ENCODE data around the gene SMYD5.

Gene SMYD5

DNA sequence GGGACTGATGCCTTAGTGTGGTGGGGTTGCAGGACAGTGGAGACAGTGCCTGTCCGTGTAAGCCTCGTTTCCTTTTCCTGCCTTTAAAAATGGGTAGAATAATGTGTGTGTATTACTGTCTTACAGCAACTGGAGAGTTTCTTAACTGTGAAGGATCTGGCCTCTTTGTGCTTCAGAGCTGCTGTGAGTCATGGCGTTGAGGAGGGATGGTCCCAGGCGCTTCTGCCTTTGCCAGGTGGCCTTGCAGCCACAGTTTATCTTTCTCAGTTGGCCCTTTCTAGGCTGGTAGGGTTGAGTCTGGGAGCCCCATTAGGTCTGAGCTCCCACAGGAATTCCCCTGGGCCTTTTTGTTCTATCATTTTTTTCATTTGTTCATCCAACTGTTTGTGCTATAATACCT, 9.8 kb downstream of the SMYD5 start:
- CTCF ChIA-PET, result interaction anchor here (1.1 kb wide), 1 partner anchor 12 kb away, joined by 4 read pairs; no protein-coding TSS in a partner anchor
- Histone ChIP-seq H3K9me3 (ENCODE audit: control insufficient read depth, insufficient read depth, low read depth, low read length) (no peaks in the 10 kb centered on the region), H3K4me3 (ENCODE audit: low read depth, low read length) (no peak overlapping the region), H3K4me1 (ENCODE audit: control insufficient read depth, insufficient read depth, low read length) (no peaks in the 10 kb centered on the region), H3K36me3 (ENCODE audit: control insufficient read depth in 2 of 2, insufficient read depth in 1 of 2, low read length in 2 of 2) (peaks cover 0 to 94% of the 10 kb centered on the region in 2 experiments; a peak in 1 of 3 replicates), H3K27ac (ENCODE audit: extremely low read depth, low read depth, low read length) (no peak overlapping the region)
- POLR2A ChIA-PET, result interaction anchor here (1.8 kb wide), 1 partner anchor 10 kb away, joined by 13 read pairs; the partner anchor contains the start of genes CCT7 and PRADC1
- no peak for TF ChIP-seq WT1 (tag by site-specific recombination; IDR thresholded peaks at IDR 0.05)
- TF ChIP-seq ZNF654 (tag by site-specific recombination; IDR thresholded peaks at IDR 0.05; ENCODE audit: low read depth), result no peak
- TF ChIP-seq ZNF670 (tag by site-specific recombination; IDR thresholded peaks at IDR 0.05; ENCODE audit: low read depth), result no peak
- no peak for TF ChIP-seq FEZF1 (tag by site-specific recombination; IDR thresholded peaks at IDR 0.05)
- TF ChIP-seq, protein P1, sequence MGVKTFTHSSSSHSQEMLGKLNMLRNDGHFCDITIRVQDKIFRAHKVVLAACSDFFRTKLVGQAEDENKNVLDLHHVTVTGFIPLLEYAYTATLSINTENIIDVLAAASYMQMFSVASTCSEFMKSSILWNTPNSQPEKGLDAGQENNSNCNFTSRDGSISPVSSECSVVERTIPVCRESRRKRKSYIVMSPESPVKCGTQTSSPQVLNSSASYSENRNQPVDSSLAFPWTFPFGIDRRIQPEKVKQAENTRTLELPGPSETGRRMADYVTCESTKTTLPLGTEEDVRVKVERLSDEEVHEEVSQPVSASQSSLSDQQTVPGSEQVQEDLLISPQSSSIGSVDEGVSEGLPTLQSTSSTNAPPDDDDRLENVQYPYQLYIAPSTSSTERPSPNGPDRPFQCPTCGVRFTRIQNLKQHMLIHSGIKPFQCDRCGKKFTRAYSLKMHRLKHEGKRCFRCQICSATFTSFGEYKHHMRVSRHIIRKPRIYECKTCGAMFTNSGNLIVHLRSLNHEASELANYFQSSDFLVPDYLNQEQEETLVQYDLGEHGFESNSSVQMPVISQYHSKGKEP (tag by site-specific recombination; IDR thresholded peaks at IDR 0.05), result no peak
- TF ChIP-seq ZNF114 (tag by site-specific recombination; IDR thresholded peaks at IDR 0.05), result no peak
- no peak for TF ChIP-seq ZNF10 (tag by site-specific recombination; IDR thresholded peaks at IDR 0.05)
- no peak for TF ChIP-seq KLF1 (tag by site-specific recombination; IDR thresholded peaks at IDR 0.05)
- TF ChIP-seq ZNF121 (tag by site-specific recombination; IDR thresholded peaks at IDR 0.05), result no peak
- TF ChIP-seq, protein P2, sequence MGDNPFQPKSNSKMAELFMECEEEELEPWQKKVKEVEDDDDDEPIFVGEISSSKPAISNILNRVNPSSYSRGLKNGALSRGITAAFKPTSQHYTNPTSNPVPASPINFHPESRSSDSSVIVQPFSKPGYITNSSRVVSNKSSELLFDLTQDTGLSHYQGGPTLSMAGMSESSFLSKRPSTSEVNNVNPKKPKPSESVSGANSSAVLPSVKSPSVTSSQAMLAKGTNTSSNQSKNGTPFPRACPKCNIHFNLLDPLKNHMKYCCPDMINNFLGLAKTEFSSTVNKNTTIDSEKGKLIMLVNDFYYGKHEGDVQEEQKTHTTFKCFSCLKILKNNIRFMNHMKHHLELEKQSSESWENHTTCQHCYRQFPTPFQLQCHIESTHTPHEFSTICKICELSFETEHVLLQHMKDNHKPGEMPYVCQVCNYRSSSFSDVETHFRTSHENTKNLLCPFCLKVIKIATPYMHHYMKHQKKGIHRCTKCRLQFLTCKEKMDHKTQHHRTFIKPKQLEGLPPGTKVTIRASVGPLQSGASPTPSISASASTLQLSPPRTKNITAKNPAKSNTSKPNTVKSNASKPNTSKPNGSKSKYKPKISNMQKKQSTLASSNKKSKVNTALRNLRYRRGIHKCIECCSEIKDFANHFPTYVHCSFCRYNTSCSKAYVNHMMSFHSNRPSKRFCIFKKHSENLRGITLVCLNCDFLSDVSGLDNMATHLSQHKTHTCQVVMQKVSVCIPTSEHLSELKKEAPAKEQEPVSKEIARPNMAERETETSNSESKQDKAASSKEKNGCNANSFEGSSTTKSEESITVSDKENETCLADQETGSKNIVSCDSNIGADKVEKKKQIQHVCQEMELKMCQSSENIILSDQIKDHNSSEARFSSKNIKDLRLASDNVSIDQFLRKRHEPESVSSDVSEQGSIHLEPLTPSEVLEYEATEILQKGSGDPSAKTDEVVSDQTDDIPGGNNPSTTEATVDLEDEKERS (tag by site-specific recombination; IDR thresholded peaks at IDR 0.05), result no peak
- no peak for TF ChIP-seq ZNF514 (tag by site-specific recombination; IDR thresholded peaks at IDR 0.05)
- TF ChIP-seq ZNF157 (tag by site-specific recombination; IDR thresholded peaks at IDR 0.05), result no peak
- TF ChIP-seq, protein P3, sequence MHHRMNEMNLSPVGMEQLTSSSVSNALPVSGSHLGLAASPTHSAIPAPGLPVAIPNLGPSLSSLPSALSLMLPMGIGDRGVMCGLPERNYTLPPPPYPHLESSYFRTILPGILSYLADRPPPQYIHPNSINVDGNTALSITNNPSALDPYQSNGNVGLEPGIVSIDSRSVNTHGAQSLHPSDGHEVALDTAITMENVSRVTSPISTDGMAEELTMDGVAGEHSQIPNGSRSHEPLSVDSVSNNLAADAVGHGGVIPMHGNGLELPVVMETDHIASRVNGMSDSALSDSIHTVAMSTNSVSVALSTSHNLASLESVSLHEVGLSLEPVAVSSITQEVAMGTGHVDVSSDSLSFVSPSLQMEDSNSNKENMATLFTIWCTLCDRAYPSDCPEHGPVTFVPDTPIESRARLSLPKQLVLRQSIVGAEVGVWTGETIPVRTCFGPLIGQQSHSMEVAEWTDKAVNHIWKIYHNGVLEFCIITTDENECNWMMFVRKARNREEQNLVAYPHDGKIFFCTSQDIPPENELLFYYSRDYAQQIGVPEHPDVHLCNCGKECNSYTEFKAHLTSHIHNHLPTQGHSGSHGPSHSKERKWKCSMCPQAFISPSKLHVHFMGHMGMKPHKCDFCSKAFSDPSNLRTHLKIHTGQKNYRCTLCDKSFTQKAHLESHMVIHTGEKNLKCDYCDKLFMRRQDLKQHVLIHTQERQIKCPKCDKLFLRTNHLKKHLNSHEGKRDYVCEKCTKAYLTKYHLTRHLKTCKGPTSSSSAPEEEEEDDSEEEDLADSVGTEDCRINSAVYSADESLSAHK (tag by site-specific recombination; IDR thresholded peaks at IDR 0.05), result no peak
- TF ChIP-seq ZNF24 (tag by site-specific recombination; IDR thresholded peaks at IDR 0.05), result no peak
- no peak for TF ChIP-seq ZBTB48 (tag by site-specific recombination; IDR thresholded peaks at IDR 0.05)
- no peak for TF ChIP-seq TCF7L2 (IDR thresholded peaks at IDR 0.05; ENCODE audit: borderline replicate concordance, low read depth, low read length)
- TF ChIP-seq BCL11A (tag by site-specific recombination; IDR thresholded peaks at IDR 0.05; ENCODE audit: low read depth), result no peak

DNA sequence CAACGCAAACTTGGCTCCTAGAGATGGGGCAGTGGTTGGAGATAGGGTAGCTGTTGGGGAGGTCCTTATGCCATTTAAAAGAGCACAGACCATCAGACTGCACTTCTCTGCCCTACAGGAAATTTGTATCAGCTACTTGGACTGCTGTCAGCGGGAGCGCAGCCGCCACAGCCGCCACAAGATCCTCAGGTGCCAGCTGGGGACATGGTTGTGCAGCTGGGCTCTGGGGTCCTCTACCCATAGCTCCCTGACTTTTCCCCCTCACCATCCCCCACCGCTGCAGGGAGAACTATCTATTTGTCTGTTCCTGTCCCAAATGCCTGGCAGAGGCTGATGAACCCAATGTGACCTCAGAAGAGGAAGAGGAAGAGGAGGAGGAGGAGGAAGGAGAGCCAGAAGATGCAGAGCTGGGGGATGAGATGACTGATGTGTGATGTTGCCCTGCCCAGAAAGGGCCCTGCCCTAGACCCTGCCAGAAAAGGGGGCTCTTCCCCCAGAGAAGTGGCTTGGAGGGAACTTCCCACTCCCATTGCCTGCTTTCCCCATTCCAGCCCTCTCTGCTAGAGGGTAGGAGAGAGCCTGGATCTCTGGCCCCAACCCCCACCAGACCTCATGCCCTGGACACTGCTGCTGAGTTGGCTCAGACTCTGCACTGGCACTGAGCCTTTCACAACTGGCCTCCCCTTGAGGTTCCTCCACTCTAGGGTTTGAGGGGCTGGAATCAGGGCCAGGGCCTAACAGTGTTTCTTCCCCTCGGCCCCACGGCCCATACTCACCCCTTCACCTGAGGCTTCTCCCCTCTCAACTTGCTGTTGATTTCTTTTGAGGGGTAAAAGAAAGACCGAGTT, 11.7 kb downstream of the SMYD5 start:
- Histone ChIP-seq H3K9me3 (ENCODE audit: control insufficient read depth, insufficient read depth, low read depth, low read length) (no peaks in the 10 kb centered on the region), H3K4me3 (ENCODE audit: low read depth, low read length) (no peak overlapping the region), H3K36me3 (ENCODE audit: control insufficient read depth in 2 of 2, insufficient read depth in 1 of 2, low read length in 2 of 2) (peaks cover 0 to 86% of the 10 kb centered on the region in 2 experiments; a peak in 1 of 3 replicates), H3K27ac (ENCODE audit: extremely low read depth, low read depth, low read length) (no peak overlapping the region), H3K4me1 (ENCODE audit: control insufficient read depth, insufficient read depth, low read length) (no peaks in the 10 kb centered on the region)
- POLR2A ChIA-PET, result interaction anchor here (1.8 kb wide), 1 partner anchor 8 kb away, joined by 13 read pairs; the partner anchor contains the start of genes CCT7 and PRADC1
- CTCF ChIA-PET, result interaction anchor here (1.0 kb wide), 1 partner anchor 46 kb away, joined by 3 read pairs; no protein-coding TSS in a partner anchor
- TF ChIP-seq ZNF555 (tag by site-specific recombination; conservative IDR thresholded peaks at IDR 0.05), result no peak
- TF ChIP-seq, protein P4, sequence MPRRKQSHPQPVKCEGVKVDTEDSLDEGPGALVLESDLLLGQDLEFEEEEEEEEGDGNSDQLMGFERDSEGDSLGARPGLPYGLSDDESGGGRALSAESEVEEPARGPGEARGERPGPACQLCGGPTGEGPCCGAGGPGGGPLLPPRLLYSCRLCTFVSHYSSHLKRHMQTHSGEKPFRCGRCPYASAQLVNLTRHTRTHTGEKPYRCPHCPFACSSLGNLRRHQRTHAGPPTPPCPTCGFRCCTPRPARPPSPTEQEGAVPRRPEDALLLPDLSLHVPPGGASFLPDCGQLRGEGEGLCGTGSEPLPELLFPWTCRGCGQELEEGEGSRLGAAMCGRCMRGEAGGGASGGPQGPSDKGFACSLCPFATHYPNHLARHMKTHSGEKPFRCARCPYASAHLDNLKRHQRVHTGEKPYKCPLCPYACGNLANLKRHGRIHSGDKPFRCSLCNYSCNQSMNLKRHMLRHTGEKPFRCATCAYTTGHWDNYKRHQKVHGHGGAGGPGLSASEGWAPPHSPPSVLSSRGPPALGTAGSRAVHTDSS (tag by site-specific recombination; IDR thresholded peaks at IDR 0.05), result peak; percentile 68
